Esophagus squamous epithelium (tissue), 5 donors: ENCODE measurements around the gene IL17RD. TPM values are rescaled to one million over a fixed set of nuclear protein-coding genes. Genes with fewer than 3 reads are reported as not detected.

Source experiments
- DNase-seq: peaks from one replicate; lab custom pipeline; 2025; lab: John Stamatoyannopoulos, UW
- H3K27ac ChIP-seq, 4 donors: fragments of 200-600 bp; sonication (generic); one replicate each; pipeline ENCODE4 v1.5.1; 2016 to 2019; ENCODE audit warnings: mild to moderate bottlenecking in 1 of 4
- H3K27me3 ChIP-seq, 4 donors: fragments of 200-600 bp; sonication (generic); 1 replicate in 3 of 4; 2 replicates in 1 of 4; pipeline versions ENCODE4 v1.5.1 to v1.6.0; 2017 to 2021; ENCODE audit warnings: antibody characterized with exemption in 1 of 4
- H3K36me3 ChIP-seq, 3 donors: fragments of 200-600 bp; sonication (generic); one replicate each; pipeline ENCODE4 v1.5.1; 2016 to 2019
- H3K4me1 ChIP-seq, 3 donors: fragments of 200-600 bp; sonication (generic); one replicate each; pipeline ENCODE4 v1.5.1; 2017 to 2019
- H3K4me3 ChIP-seq, 4 donors: fragments of 200-600 bp; sonication (generic); 1 replicate in 3 of 4; 2 replicates in 1 of 4; pipeline ENCODE4 v1.5.1; 2016 to 2019; ENCODE audit warnings: mild to moderate bottlenecking in 2 of 4, moderate library complexity in 1 of 4
- H3K9me3 ChIP-seq, 3 donors: fragments of 200-600 bp; sonication (generic); one replicate each; pipeline ENCODE4 v1.5.1; 2016 to 2019
- CTCF ChIP-seq, 6 experiments: fragments of 450-650 bp in 4 of 6; fragments of 200-600 bp in 2 of 6; sonication (generic) in 2 of 6; IDR thresholded peaks; one replicate each; pipeline ENCODE4 v1.5.1; 2016 to 2019; ENCODE audit warnings: antibody characterized with exemption in 6 of 6, mild to moderate bottlenecking in 4 of 6, moderate library complexity in 4 of 6
- POLR2A ChIP-seq, 4 donors: fragments of 450-650 bp; IDR thresholded peaks; one replicate each; pipeline ENCODE4 v1.6.1; 2017; ENCODE audit warnings: antibody characterized with exemption in 4 of 4, mild to moderate bottlenecking in 4 of 4, moderate library complexity in 3 of 4
- WGBS, 2 donors: methylation state at CpG; one replicate each; pipeline ENCODE4 v1.1.5; 2018; 5-methylcytosine and 5-hydroxymethylcytosine counted together
- intact Hi-C: fragments of 100-400 bp; cut with DNase I; formaldehyde crosslinking; loops from one replicate; pipeline ENCODE4 v1.15.0; 2022
- total RNA-seq, 4 donors: library from RNA; depleted of rRNA; stranded (reverse); fragments of >200 nt; gene quantifications; one replicate each; pipeline ENCODE4 v1.1.0, GENCODE V29; 2016
- donor health status: DM: yes; HTN: yes; CAD: no.

Gene IL17RD
- total RNA-seq, 4 donors from 2014 or later: 4.4 to 10.4 (median 5.1) TPM

GRCh38 chr3:57116501-57116900 lies 48.7 kb downstream of the IL17RD start:
- no peak overlapping the region for H3K27ac ChIP-seq
- H3K27me3 ChIP-seq: no peaks in the 10 kb centered on the region
- H3K9me3 ChIP-seq: no peaks in the 10 kb centered on the region
- H3K4me3 ChIP-seq: no peak overlapping the region
- peaks cover 0 to 19% (median 0%) of the 10 kb centered on the region in 3 donors for H3K4me1 ChIP-seq
- peaks cover 0 to 14% (median 0%) of the 10 kb centered on the region in 3 donors for H3K36me3 ChIP-seq
- TF ChIP-seq POLR2A (IDR thresholded peaks at IDR 0.05): no peak
- TF ChIP-seq CTCF (IDR thresholded peaks at IDR 0.05): no peak
- intact Hi-C loops: no loop called here
- DNase-seq: no peak
- 100% methylated on average over 1 to 2 of the region's 3 CpGs for WGBS, 2 donors

- intact Hi-C loops: no loop called here
- no peaks in the 10 kb centered on the region for H3K27me3 ChIP-seq
- no peak overlapping the region for H3K4me3 ChIP-seq
- peaks cover 0 to 19% (median 0%) of the 10 kb centered on the region in 3 donors for H3K36me3 ChIP-seq
- no peaks in the 10 kb centered on the region for H3K9me3 ChIP-seq
- WGBS, 2 donors: 67 to 72% methylated on average over 5 of the region's 5 CpGs
- no peak for DNase-seq
- no peak for TF ChIP-seq POLR2A (IDR thresholded peaks at IDR 0.05)
- TF ChIP-seq CTCF (IDR thresholded peaks at IDR 0.05): peak in 2 of 6 experiments; percentile 4 to 31
- peaks cover 0 to 25% (median 0%) of the 10 kb centered on the region in 3 donors for H3K4me1 ChIP-seq
- H3K27ac ChIP-seq: no peak overlapping the region
Observed at GRCh38 chr3:57112206-57112605, 52.9 kb downstream of the IL17RD start.

- TF ChIP-seq POLR2A (IDR thresholded peaks at IDR 0.05) (no peak), CTCF (IDR thresholded peaks at IDR 0.05) (no peak)
- intact Hi-C loops: no loop called here
- Histone ChIP-seq H3K27me3 (no peaks in the 10 kb centered on the region), H3K9me3 (no peaks in the 10 kb centered on the region), H3K4me1 (peaks cover 0 to 25% (median 0%) of the 10 kb centered on the region in 3 donors), H3K4me3 (no peak overlapping the region), H3K36me3 (peaks cover 0 to 19% (median 0%) of the 10 kb centered on the region in 3 donors), H3K27ac (no peak overlapping the region)
- no peak for DNase-seq
- 64 to 65% methylated on average over 7 to 10 of the region's 14 CpGs for WGBS, 2 donors
Observed at GRCh38 chr3:57110798-57111197, 54.4 kb downstream of the IL17RD start.

GRCh38 chr3:57110214-57110613 lies 54.9 kb downstream of the IL17RD start:
- Histone ChIP-seq H3K36me3 (peaks cover 0 to 19% (median 0%) of the 10 kb centered on the region in 3 donors), H3K4me3 (no peak overlapping the region), H3K27ac (no peak overlapping the region), H3K9me3 (no peaks in the 10 kb centered on the region), H3K27me3 (no peaks in the 10 kb centered on the region), H3K4me1 (peaks cover 0 to 25% (median 0%) of the 10 kb centered on the region in 3 donors)
- WGBS, 2 donors: 51 to 58% methylated on average over 4 of the region's 4 CpGs
- intact Hi-C loops: no loop called here
- no peak for TF ChIP-seq POLR2A (IDR thresholded peaks at IDR 0.05)
- TF ChIP-seq CTCF (IDR thresholded peaks at IDR 0.05): no peak
- no peak for DNase-seq

GRCh38 chr3:57109437-57110199 lies 55.5 kb downstream of the IL17RD start:
- H3K4me3 ChIP-seq: no peak overlapping the region
- no peak for TF ChIP-seq CTCF (IDR thresholded peaks at IDR 0.05)
- TF ChIP-seq POLR2A (IDR thresholded peaks at IDR 0.05): no peak
- H3K27me3 ChIP-seq: no peaks in the 10 kb centered on the region
- DNase-seq: no peak
- H3K4me1 ChIP-seq: peaks cover 0 to 25% (median 0%) of the 10 kb centered on the region in 3 donors
- H3K36me3 ChIP-seq: peaks cover 0 to 24% (median 0%) of the 10 kb centered on the region in 3 donors
- intact Hi-C loops: no loop called here
- no peak overlapping the region for H3K27ac ChIP-seq
- H3K9me3 ChIP-seq: no peaks in the 10 kb centered on the region
- WGBS, 2 donors: 63 to 78% methylated on average over 12 to 15 of the region's 15 CpGs
